IPS DF 19.7 (cell line): ENCODE data around the gene SELL.
"Not testable (repeated sequence)": the region's sequence is repeated elsewhere in the genome, so short reads cannot be mapped to it uniquely, and the experiment has no call there.

Experiments
- DNase-seq: peaks from one replicate; pipeline ENCODE4 v3.0.0-alpha.2; 2013; ENCODE audit warnings: low read depth, low spot score

Gene SELL

DNA sequence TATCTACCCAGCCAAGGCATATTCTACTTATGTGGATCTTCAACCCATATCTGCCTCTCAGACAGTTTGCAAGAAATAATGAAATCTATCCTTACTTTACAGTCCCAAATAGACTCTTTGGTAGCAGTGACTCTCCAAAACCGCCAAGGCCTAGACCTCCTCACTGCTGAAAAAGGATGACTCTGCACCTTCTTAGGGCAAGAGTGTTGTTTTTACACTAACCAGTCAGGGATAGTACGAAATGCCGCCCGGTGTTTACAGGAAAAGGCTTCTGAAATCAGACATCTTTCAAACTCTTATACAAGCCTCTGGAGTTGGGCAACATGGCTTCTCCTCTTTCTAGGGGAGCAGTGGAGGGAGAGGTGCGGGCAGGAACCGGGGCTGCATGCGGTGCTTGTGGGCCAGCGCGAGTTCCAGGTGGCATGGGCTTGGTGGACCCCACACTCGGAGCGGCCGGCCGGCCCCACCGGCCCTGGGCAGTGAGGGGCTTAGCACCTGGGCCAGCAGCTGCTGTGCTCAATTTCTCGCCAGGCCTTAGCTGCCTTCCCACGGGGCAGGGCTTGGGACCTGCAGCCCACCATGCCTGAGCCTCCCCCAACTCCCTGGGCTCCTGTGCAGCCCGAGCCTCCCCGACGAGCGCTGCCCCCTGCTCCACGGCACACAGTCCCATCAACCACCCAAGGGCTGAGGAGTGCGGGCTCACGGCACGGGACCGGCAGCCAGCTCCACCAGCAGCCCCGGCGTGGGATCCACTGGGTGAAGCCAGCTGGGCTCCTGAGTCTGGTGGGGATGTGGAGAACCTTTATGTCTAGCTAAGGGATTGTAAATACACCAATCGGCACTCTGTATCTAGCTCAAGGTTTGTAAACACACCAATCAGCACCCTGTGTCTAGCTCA, 43.5 kb downstream of the SELL start:
- DNase-seq: not testable (repeated sequence)

DNA sequence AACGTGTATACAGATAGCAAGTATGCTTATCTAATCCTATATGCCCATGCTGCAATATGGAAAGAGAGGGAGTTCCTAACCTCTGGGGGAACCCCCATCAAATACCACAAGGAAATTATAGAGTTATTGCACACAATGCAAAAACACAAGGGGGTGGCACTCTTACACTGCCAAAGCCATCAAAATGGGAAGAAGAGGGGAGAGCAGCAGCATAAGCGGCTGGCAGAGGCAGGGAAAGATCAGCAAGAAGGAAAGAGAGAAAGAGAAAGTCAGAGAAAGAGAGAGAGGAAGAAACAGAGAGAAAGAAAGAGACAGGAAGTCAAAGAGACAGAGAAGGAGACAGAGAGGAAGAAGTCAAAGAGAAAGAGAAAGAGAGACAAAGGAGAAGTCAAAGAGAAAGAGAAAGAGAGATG, 44.2 kb downstream of the SELL start:
- DNase-seq: not testable (repeated sequence)

DNA sequence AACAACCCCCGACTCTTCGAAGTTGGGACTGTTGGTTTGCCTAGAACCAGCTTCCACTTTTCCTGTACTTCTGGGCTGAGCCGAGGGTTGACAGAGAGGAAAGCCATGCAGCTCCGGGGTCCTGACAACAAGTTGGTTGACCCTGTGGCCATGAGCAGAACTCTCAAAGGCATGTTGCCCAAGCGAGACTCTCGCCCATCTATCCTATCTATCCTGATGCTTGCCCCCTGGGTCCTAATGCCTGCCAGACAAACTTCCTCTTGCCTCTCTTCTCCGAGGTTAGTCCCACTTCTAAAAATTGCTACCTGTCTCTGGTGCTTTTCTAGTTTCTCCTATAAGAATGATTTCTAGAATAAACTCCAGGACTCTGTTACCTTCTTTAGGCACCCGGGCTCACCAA, 48.7 kb downstream of the SELL start:
- DNase-seq: not testable (repeated sequence)

DNA sequence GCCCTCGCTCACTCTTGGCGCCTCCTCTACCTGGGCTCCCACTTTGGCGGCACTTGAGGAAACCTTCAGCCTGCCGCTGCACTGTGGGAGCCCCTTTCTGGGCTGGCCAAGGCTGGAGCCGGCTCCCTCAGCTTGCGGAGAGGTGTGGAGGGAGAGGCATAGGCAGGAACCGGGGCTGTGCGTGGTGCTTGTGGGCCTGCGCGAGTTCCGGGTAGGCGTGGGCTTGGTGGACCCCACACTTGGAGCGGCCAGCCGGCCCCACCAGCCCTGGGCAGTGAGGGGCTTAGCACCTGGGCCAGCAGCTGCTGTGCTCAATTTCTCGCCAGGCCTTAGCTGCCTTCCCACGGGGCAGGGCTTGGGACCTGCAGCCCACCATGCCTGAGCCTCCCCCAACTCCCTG, 50.4 kb downstream of the SELL start:
- not testable (repeated sequence) for DNase-seq

DNA sequence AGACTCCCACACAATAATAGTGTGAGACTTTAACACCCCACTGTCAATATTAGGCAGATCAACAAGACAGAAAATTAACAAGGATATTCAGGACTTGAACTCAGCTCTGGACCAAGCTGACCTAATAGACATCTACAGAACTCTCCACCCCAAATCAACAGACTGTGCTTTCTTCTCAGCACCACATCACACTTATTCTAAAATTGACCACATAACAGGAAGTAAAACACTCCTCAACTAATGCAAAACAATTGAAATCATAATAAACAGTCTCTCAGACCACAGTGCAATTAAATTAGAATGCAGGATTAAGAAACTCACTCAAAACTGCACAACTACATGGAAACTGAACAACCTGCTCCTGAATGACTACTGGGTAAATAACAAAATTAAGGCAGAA, 52.6 kb downstream of the SELL start:
- DNase-seq: not testable (repeated sequence)

DNA sequence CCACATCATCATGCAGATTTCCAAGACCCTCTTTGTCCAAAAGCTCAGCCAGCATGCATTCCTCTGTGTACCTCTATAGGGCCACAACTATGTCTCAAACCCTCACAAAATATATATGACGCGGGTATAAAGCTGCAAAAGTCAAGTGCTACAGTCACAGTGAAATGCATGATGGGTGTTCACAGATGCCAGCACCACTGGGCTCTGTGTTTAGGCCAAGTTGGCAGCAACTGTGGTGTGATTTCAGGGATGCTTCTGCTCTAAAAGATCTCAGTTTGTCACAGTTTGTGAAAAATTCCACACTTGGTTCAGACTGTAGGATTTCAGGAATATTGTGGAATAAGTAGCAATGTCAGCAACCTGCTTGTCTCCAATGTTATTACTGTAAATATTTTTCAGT, 57.5 kb downstream of the SELL start:
- DNase-seq: no peak

DNA sequence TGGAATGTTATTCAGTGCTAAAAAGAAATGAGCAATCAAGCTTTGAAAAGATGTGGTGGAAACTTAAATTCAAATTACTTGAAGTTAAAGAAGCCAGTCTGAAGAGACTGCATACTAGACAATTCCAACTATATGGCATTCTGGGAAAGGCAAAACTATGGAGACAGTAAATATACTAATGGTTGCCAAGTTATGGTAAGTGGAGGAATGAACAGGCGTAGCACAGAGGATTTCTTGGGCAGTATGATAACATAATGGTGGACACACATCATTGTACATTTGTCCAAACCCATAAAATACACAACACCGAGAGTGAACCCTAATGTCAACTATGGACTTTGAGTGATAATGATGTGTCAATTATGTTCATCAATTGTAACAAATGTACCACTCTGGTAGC, 60.4 kb downstream of the SELL start:
- DNase-seq: no peak

DNA sequence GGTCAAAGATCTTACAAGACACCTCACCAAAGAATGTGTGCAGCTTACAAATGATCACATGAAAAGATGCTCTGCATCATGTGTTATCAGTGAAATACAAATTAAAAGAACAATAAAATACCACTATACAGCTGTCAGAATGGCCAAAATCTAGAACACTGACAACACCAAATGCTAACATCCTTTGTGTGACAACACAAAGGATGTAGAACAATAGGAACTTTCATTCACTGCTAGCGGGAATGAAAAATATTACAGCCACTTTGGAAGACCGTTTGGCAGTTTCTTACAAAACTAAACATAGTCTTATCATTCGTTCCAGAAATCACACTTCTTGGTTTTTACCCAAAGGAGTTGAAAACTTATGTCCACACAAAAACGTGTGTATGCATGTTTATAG, 60.9 kb downstream of the SELL start:
- DNase-seq: no peak

DNA sequence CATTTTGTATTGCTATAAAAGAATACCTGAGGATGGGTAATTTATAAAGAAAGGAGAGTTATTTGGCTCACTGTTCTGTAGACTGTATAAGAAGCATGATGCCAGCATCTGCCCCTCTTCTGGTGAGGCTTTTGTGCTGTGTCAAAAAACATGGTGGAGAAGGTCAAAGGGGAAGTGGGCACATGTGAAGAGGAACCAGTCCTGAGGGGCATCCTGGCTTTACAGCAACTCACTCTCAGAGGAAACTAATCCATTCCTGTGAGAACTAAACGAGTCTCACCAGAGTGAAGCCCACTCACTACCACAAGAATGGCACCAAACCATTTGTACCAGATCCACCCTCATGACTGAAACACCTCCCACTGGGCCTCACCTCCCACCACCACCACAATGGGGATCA, 62.7 kb downstream of the SELL start:
- DNase-seq: no peak

DNA sequence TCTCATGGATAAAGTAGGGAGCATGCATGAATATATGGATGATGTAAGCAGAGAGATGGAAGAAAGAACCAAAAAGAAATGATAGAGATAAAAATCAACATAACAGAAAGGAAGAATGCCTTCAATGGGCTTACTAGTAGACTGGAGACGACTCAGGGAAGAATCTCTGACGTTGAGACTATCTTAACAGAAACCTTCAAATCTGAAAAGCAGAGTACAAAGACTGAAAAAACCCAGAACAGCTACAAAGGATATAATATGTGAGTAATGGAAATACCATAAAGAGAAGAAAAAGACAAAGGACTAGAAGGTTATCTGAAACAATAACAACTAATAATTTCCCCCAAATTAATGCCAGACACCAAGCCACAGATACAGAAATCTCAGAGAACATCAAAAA, 63.2 kb downstream of the SELL start:
- no peak for DNase-seq

DNA sequence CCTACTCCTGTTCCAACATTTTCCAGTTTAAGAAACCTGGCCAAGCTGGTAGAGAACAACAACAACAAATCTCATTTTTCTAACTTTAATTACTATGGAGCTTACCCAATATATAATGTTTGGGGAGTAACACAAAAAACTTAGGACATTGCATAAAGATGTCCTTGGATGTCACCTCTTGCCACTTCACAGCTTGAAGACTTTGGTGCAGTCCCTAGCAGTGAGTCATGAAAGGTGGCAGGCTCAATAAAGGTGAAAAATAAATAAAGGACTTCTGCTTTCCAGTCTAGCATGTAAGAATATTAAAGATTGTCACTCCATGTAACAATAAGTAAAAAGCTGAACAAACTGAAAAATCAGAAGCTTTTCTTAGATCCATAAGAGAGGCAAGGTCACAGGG, 63.9 kb downstream of the SELL start:
- DNase-seq: no peak

DNA sequence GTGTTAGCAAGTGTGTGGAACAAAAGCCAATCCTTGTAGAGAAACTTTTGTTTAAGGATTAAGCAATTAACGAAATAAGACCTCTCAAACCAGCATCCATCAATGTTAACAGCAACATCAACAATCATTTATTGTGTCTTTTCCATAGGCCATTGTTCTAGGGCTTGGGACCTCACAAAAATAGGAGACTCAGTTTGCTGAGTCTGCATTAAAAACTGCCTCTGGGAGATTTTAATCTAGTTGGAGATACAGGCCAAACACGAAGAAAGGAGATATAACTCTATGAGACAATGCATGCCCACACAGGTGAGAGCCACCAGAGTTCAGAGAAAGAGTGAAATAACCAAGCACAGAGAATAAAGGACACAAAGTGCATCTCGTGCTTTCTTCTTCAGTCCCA, 67.1 kb downstream of the SELL start:
- DNase-seq: no peak
